Esophagus muscularis mucosa (tissue), 4 donors: ENCODE data around the gene AQP5. TPM values are rescaled to one million over a fixed set of nuclear protein-coding genes. Genes with fewer than 3 reads are reported as not detected.

Experiments
- DNase-seq: peaks from one replicate; pipeline ENCODE4 v3.0.0-alpha.2; 2017; ENCODE audit errors: extremely low spot score
- H3K27ac ChIP-seq, 4 donors: fragments of 200-600 bp; sonication (generic); replicated peaks in 1 of 4; 1 replicate in 3 of 4; 2 replicates in 1 of 4; pipeline ENCODE4 v1.5.1; 2016 to 2019; ENCODE audit warnings: mild to moderate bottlenecking in 1 of 4
- H3K27me3 ChIP-seq, 4 donors: fragments of 200-600 bp; sonication (generic); one replicate each; pipeline versions ENCODE4 v1.5.1 to v1.6.0; 2016 to 2019
- H3K36me3 ChIP-seq, 4 donors: fragments of 200-600 bp; sonication (generic); one replicate each; pipeline ENCODE4 v1.5.1; 2016 to 2019
- H3K4me1 ChIP-seq, 4 donors: fragments of 200-600 bp; sonication (generic); one replicate each; pipeline ENCODE4 v1.5.1; 2016 to 2019
- H3K4me3 ChIP-seq, 4 donors: fragments of 200-600 bp; sonication (generic); 1 replicate in 2 of 4; 2 replicates in 2 of 4; pipeline ENCODE4 v1.5.1; 2016 to 2019; ENCODE audit warnings: mild to moderate bottlenecking in 4 of 4, moderate library complexity in 1 of 4
- H3K9me3 ChIP-seq, 4 donors: fragments of 200-600 bp; sonication (generic); 1 replicate in 3 of 4; 2 replicates in 1 of 4; pipeline ENCODE4 v1.5.1; 2016 to 2019
- EP300 ChIP-seq: sonication (generic); formaldehyde crosslinking; IDR thresholded peaks from one replicate; pipeline ENCODE4 v1.6.1; 2017; ENCODE audit warnings: antibody characterized with exemption
- POLR2A ChIP-seq: fragments of 450-650 bp; IDR thresholded peaks from one replicate; pipeline ENCODE4 v1.6.1; 2017; ENCODE audit warnings: antibody characterized with exemption, moderate library complexity, mild to moderate bottlenecking, low read depth
- POLR2AphosphoS5 ChIP-seq, 2 donors: sonication (generic); formaldehyde crosslinking; IDR thresholded peaks; one replicate each; pipeline ENCODE4 v1.6.1; 2017; ENCODE audit warnings: antibody characterized with exemption in 2 of 2
- WGBS: methylation state at CpG from one replicate; pipeline ENCODE4 v1.1.5; 2018; 5-methylcytosine and 5-hydroxymethylcytosine counted together
- intact Hi-C: fragments of 100-400 bp; cut with DNase I; formaldehyde crosslinking; loops from one replicate; pipeline ENCODE4 v1.15.1; 2023
- total RNA-seq, 4 donors: library from RNA; depleted of rRNA; stranded (reverse); fragments of >200 nt; gene quantifications; one replicate each; pipeline versions ENCODE4 v1.1.0 to v1.2.1, GENCODE V29; 2016
- TF ChIP-seq, protein P1 (sequence below), 3 experiments: fragments of 200-600 bp in 2 of 3; fragments of 450-650 bp in 1 of 3; sonication (generic) in 2 of 3; IDR thresholded peaks; one replicate each; pipeline ENCODE4 v1.5.1; 2017 to 2019; ENCODE audit warnings: antibody characterized with exemption in 3 of 3, mild to moderate bottlenecking in 2 of 3, moderate library complexity in 1 of 3

Gene AQP5
- total RNA-seq, 4 donors from 2014 or later = 0.83 TPM; not detected in 3

DNA sequence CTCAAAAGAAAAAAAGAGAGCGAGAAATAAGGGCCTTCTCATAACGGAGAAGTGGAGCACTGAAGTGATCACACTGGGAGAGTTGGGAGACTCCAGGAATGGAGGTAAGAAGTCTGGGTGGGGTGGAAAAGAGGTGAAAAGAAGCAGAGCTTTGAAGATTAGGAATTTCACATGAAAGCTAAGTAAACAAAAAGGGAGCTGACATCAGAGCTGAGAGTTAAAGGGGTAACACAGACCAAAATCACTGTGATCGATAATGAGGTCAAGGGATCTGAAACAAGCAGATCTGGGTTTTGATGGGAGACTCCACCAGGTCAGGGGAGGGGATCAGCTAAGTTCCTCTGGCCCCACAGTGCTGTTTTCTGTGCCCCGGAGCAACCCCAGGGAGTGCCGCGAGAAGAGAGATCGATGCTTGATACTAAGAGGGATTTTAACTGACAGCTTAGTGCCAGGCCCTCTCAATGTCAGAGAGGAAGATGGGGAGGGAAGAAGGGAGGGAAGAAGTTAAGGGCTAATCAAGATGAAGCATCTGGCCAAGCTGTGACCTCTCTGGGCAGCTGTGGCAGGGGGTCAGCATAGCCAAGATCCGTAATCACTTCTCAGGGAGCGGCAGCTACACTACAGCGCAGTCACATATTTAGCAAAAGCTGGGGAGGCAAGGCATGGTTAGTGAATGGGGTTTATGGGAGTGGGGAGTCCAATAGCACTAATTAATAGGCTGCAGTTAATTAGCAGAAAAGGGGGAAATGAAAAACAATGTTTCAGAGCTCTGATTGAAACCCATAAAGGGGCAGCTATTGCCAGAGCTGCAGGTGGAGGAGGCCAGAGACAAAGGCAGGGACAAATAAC, 19.1 kb downstream of the AQP5 start:
- intact Hi-C loops = no loop called here
- TF ChIP-seq POLR2AphosphoS5 (IDR thresholded peaks at IDR 0.05) = no peak
- TF ChIP-seq, protein P1, sequence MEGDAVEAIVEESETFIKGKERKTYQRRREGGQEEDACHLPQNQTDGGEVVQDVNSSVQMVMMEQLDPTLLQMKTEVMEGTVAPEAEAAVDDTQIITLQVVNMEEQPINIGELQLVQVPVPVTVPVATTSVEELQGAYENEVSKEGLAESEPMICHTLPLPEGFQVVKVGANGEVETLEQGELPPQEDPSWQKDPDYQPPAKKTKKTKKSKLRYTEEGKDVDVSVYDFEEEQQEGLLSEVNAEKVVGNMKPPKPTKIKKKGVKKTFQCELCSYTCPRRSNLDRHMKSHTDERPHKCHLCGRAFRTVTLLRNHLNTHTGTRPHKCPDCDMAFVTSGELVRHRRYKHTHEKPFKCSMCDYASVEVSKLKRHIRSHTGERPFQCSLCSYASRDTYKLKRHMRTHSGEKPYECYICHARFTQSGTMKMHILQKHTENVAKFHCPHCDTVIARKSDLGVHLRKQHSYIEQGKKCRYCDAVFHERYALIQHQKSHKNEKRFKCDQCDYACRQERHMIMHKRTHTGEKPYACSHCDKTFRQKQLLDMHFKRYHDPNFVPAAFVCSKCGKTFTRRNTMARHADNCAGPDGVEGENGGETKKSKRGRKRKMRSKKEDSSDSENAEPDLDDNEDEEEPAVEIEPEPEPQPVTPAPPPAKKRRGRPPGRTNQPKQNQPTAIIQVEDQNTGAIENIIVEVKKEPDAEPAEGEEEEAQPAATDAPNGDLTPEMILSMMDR (IDR thresholded peaks at IDR 0.05) = no peak
- no peaks in the 10 kb centered on the region for H3K27me3 ChIP-seq
- H3K27ac ChIP-seq = no peak overlapping the region
- no peak overlapping the region for H3K4me3 ChIP-seq
- H3K36me3 ChIP-seq = no peaks in the 10 kb centered on the region
- no peak for DNase-seq
- no peaks in the 10 kb centered on the region for H3K9me3 ChIP-seq
- peaks cover 5 to 16% (median 12%) of the 10 kb centered on the region in 4 donors for H3K4me1 ChIP-seq
- 90% methylated on average over 10 of the region's 10 CpGs for WGBS

DNA sequence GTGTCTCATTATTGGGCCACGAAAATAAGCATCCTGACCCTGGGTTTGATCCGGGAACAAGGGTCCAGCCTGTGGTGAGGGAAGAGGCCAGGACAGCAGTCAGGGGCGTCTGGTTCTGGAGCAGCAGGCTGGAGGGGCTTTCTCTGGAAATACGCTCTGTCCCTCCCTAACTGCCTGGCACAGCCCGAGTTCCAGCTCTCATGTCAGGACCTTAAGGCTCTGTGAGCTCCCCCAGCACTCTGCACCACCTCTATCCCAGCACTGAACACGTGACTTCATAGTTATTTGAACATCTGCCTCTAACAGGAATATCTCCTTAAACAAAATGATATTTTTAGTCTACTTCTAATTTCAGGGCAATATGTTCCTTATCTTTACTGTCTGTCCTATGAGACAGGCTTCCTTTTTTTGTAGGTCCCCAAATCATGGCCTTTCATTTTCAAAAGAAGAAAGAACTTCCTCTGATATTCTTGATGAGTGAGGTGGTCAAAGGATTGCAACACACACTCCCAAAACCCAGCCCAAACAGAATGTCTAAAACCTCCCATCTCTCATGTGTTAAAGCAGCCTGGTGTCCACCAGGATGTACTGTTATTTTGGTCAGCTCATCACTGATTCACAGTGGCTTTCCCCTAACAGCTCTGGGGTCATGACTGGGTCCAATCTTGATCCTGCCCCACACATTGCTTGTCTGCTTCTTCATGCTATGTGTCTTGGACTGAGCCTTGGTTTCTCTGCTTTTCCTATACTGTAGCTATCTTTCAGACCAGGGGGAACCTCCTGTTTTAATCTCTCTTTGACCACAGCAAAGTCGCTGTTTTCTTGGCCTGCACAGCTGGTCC, 20.8 kb downstream of the AQP5 start:
- no peak for DNase-seq
- Histone ChIP-seq H3K4me3 (no peak overlapping the region), H3K9me3 (no peaks in the 10 kb centered on the region), H3K27ac (no peak overlapping the region), H3K27me3 (no peaks in the 10 kb centered on the region), H3K4me1 (peaks cover 5 to 18% (median 13%) of the 10 kb centered on the region in 4 donors), H3K36me3 (no peaks in the 10 kb centered on the region)
- 87% methylated on average over 7 of the region's 7 CpGs for WGBS
- no peak for TF ChIP-seq POLR2A
- intact Hi-C loops = no loop called here

DNA sequence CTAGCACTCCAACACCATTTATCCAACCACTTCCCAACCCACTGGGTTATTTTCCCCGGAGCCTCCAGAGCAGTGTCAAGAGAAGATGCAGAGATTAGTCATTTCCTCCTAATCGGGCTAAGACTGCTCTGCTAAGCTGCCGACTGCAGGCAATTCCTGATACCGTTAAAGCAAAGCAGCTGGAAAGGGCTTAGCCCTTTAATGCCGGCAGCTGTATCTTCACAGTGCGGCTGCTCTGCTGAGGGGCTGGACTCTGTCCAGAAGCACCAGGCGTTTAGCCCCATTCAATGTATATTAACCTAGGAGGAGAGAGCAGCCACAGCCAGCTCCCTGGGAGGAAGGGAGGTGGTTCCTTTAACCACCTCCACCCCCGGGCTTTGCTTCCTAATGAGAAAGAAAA, 22.2 kb downstream of the AQP5 start:
- Histone ChIP-seq H3K9me3 (no peaks in the 10 kb centered on the region), H3K27ac (no peak overlapping the region), H3K4me1 (peaks cover 5 to 27% (median 23%) of the 10 kb centered on the region in 4 donors), H3K36me3 (no peaks in the 10 kb centered on the region), H3K4me3 (peak overlapping the region in 2 of 4 donors; percentile 0 to 17), H3K27me3 (no peaks in the 10 kb centered on the region)
- 1% methylated on average over 8 of the region's 8 CpGs for WGBS
- no peak for DNase-seq
- TF ChIP-seq, protein P1 (IDR thresholded peaks at IDR 0.05) = no peak
- TF ChIP-seq POLR2A = no peak
- TF ChIP-seq EP300 = no peak
- TF ChIP-seq POLR2AphosphoS5 (IDR thresholded peaks at IDR 0.05) = no peak
- intact Hi-C loops = no loop called here

DNA sequence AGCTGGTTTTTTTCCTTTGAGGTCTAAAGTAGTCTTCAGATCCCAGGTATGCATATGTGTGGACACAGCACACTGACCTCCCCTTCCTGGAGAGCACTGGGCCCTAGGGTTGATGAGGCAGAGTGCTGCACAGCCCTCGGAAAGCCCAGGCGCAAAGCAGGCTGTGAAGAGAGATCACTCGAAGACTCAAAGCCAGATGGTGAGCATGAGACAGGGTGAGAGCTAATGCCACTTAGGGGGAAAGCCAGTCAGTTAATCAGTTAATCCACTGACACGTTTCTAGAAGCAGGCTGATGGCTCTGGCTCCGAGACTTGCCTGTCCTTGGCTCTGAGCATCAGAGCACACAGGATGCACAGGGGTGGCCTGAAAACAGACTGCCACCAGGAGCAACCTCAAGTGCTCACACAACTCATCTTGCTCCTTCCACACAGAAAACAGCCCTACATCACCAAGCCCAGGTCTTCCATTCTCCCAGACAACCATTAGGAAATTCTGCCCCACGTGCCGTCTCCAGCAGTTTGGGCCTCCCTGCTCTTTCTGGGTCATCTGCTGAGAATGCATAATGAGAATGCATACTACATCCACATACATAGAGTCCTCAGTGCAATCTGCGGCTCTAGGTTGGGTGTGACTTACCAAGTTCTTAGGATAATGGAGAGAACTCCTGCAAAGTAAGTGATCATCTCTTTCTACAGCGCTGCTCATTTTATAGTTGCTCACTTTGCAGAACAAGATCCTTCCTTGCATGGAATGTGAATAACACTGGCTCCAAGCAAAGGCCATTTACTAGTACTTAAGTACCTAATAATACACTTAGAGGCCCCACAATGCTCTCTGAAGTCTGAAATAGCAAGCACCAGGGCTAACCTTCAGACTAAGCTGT, 23.0 kb downstream of the AQP5 start:
- intact Hi-C loops = no loop called here
- TF ChIP-seq POLR2AphosphoS5 (IDR thresholded peaks at IDR 0.05) = no peak
- TF ChIP-seq EP300 = no peak
- no peak for TF ChIP-seq POLR2A
- TF ChIP-seq, protein P1 (IDR thresholded peaks at IDR 0.05) = no peak
- no peak overlapping the region for H3K4me3 ChIP-seq
- no peak overlapping the region for H3K27ac ChIP-seq
- no peaks in the 10 kb centered on the region for H3K36me3 ChIP-seq
- no peaks in the 10 kb centered on the region for H3K27me3 ChIP-seq
- no peaks in the 10 kb centered on the region for H3K9me3 ChIP-seq
- WGBS = 86% methylated on average over 9 of the region's 9 CpGs
- peaks cover 5 to 26% (median 23%) of the 10 kb centered on the region in 4 donors for H3K4me1 ChIP-seq
- DNase-seq = no peak
